ENCODE measurements around the gene SYCE1.
"Not testable (repeated sequence)": the region's sequence is repeated elsewhere in the genome, so short reads cannot be mapped to it uniquely, and the experiment has no call there.

The SYCE1 gene

DNA sequence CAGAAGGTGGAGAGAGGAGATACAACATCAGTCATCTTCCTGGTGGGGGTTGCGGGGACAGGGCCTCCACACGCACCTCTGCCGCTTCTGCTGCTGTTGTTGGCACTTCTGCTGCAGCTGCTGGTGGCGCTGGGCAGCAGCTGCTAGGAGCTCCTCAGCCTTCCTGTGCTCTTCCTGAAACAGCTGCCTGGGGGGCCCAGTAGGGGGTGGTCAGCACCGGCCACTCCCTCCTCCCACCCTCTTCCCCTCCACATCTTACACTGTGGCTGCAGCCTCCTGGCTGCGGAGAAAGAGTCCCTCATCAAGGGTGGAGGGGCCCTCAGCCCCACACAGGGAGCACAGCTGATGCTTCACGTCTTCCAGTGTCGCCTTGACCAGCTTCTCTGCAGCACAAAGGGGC, 9.9 kb downstream of the SYCE1 start:
- DNase-seq = no peak

DNA sequence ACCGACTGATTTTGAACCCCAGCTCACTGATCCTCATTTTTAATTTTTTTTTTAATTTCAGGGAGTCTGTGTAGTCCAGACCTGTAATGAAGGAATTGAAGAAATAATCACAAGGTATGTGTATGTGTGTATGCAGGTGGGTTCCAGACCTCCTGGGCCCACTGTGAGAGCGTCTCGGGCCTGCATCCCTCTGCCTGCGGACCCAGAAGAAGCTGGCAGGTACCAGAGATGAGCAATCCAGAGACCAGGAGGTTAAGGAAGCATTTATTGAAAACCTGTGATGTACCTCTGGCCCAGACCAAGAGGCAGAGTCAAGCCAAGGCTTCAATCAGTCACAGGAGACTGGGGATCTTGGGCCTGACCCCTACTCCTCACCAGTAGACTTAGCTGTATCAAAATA, 10.8 kb downstream of the SYCE1 start:
- no peak for DNase-seq

GRCh38 chr10:133544506-133544905, 20.9 kb downstream of the SYCE1 start:
- DNase-seq = no peak

- not testable (repeated sequence) for DNase-seq
These were observed 23.9 kb downstream of the SYCE1 start for GRCh38 chr10:133541441-133541975.

- no peak for DNase-seq
These were observed 27.5 kb downstream of the SYCE1 start for GRCh38 chr10:133537546-133538545.

DNA sequence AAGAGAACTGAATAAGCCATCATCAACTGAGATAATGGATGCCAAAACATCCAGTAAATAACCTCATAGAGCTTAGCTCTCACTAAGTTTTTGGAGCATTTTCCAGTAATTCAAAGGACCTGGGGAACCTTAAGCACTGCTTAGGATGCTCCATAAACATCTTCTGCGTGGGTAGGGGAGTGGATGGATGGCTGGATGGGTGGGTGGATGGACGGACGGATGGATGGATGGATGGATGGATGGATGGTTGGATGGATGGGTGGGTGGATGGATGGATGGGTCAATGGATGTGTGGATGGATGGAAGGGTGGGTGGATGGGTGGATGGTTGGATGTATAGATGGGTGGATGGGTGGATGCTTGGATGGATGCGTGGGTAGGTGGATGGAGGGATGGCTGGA, 29.2 kb downstream of the SYCE1 start:
- DNase-seq = no peak

- no peak for DNase-seq
These were observed 31.0 kb downstream of the SYCE1 start for GRCh38 chr10:133534417-133534816.

DNA sequence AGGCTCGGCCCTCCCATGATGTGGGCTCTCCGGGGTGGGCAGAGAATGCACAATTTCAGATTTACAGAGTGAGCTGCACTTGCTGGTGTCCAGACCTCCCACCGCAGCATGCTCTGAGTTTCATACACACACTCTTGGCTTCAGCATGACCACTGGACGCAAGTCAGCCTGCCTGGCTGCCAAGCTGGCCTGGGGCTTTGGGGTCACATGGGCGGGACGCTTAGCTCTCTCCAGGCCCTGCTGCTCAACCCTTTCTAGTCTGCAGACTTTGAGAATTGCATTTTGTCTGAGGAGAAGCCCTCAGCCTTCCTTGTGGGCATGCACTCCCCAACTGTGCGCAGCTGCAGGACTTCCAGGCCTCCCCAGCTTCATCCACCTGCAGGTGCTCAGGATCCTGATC, 32.5 kb downstream of the SYCE1 start:
- no peak for DNase-seq

DNA sequence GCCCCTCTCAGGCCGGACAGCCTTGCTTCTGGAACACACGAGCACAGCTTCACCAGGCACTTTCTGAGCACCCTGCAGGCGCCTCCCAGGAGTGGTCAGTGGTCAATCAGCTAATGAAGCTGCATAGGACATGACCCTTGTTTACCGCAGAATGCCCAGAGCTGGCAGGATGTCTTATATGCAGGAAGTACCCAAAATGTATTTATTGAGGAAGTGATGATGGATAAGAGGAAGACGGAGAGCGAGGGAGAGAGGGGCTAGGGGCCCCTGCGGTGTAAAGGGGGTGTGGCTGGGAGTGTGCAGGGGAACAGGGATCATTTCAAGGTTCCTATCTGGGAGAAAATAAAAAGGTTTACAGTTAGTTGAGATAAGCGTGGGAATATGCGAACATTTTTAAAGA, 34.9 kb downstream of the SYCE1 start:
- DNase-seq = no peak

DNA sequence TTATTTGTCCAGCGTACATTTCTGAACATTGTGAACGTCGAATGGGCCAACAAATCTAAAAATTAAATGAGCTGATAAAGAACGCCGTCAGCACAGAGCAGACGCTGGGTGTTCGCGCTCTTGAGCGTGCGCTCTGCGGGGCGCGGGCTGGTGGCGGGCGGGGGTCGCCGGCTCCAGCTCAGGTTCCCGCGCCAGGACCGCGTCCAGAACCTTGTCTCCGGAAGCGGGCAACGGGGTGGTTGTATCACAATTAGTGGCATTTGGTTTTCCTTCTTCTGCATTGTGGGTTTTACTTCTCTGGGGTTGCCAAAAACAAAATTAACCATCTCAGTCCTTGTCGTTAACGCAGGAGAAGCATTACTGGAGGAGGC, 35.8 kb downstream of the SYCE1 start:
- no peak for DNase-seq

- no peak for DNase-seq
These were observed 36.4 kb downstream of the SYCE1 start for GRCh38 chr10:133528845-133529575.

- DNase-seq = no peak
These were observed 37.0 kb downstream of the SYCE1 start for GRCh38 chr10:133528296-133528844.

DNA sequence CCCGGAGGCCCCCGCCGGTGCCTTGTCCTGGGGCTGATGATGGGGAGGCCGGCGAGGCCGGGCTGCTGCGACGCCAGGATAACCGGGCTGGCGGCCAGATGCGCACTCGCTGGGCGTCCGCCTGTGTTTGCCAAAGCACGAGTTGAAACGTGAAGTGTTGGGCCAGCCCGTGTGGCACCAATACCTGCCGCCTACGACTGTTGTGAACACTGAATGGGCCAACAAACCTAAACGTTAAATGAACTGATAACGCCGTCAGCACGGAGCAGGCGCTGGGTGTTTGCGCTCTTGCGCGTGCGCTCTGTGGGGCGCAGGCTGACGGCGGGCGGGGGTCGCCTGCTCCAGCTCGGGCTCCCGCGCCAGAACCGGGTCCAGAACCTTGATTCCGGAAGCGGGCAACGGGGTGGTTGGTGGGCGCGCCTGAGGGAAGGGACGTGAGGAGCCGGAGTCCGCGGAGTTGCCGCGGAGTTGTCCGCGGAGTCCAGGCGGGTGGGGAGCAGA, 37.6 kb downstream of the SYCE1 start:
- no peak for DNase-seq

DNA sequence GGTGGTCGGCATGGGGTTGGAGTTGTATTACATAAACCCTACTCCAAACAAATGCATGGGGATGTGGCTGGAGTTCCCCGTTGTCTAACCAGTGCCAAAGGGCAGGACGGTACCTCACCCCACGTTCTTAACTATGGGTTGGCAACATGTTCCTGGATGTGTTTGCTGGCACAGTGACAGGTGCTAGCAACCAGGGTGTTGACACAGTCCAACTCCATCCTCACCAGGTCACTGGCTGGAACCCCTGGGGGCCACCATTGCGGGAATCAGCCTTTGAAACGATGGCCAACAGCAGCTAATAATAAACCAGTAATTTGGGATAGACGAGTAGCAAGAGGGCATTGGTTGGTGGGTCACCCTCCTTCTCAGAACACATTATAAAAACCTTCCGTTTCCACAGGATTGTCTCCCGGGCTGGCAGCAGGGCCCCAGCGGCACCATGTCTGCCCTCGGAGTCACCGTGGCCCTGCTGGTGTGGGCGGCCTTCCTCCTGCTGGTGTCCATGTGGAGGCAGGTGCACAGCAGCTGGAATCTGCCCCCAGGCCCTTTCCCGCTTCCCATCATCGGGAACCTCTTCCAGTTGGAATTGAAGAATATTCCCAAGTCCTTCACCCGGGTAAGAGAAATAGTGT, 38.3 kb downstream of the SYCE1 start, which contains the start of gene CYP2E1:
Gene CYP2E1, plus strand, starts transcription at position 407 of the 632 bp plus-strand sequence. Its CDS starts 33 bp downstream, at position 440.
- no peak for DNase-seq

GRCh38 chr10:133525444-133525843, 39.9 kb downstream of the SYCE1 start:
- DNase-seq = no peak

- no peak for DNase-seq
These were observed 41.7 kb downstream of the SYCE1 start for GRCh38 chr10:133523631-133524203.

DNA sequence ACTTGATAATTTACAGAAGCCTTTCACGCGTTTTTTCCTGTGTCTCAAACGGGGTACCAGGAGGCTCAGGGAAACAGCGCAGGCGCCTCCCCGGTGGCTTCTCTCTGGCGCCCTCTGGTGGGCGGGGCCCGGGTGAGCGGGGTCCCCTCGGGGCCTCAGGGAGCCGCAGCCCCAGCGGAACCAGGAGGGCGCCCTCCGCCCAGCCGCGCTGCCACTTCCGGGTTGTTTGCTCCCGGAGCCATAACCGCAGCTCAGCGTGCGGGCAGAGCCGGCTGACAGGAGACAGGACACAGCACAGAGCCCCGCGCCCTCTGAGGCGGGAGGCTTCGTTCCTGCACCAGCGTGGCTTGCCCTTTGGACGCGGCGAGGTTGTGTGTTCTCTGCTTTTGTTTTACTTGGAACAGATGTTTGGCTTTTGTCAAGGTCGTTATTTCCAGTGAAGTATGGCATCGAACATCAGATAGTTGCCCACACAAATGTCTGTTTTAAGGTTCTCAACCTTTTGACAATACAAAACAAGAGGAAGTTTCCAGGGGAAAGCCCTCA, 45.1 kb downstream of the SYCE1 start:
- peak; percentile 56 for DNase-seq

DNA sequence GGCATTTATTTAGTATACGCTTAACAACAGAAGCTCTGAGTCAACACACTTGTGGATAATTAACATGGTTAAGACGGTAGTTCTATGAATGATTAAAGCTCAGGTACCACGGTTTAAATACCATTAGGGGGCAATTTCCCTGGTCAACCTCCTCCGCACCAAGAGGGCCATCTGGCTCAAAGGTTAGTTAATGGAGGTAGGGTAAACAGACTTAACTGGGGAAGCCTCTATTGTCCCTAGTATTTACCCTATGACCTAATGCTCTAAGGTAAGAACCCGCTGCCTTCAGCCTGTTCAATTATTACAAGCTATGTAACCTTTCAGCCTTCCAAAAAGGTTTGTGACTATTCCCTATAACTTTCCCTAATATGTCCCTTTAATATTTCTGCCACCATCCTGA, 46.9 kb downstream of the SYCE1 start:
- DNase-seq = not testable (repeated sequence)

DNA sequence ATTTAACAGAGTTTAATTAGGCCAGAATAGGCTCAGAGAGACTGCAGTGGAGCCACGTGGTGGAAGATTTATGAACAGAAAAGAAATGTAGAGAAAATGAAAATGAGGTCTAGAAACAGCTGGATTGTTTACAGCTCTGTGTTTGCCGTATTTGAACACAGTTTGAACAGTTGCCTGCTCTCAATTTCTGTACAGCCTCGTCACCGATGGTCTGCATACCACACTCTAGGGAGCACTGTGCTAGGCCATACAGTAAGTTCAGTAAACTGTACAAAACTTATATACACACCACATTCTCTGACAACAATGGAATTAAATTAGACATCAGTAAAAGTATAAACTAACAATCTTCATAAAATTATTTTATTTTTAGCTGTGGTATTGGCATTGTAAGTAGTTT, 49.3 kb downstream of the SYCE1 start:
- DNase-seq = no peak

DNA sequence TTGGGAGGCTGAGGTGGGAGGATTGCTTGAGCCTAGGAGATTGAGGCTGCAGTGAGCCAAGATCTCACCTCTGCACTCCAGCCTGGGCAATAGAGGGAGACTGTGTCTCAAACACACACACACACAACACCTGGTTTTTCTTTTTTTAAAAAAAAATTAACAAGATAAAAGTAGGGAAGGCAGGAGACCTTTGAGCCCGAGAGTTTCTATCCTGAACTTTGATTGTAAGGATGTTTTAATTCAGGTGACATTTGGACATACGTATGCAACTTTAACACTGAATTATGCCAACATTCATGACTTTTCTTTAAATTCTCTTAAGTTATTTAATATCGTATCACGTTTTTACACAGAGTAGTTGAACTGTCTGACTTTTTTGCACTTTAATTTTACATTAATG, 49.9 kb downstream of the SYCE1 start:
- DNase-seq = no peak

GRCh38 chr10:133511907-133512528, 53.4 kb downstream of the SYCE1 start:
- DNase-seq = no peak

All from NK-92 treated with Interleukin-12 subunit alpha and Interleukin-12 subunit beta, amount 100 ng/mL, for 24 hours (cell line).